ENCODE data around the gene MAP4K5. TPM values are rescaled to one million over a fixed set of nuclear protein-coding genes. Genes with fewer than 3 reads are reported as not detected.

The MAP4K5 gene
- total and polyA plus RNA-seq, 2 experiments from 2014 or later = 98.0 to 166 TPM

GRCh38 chr14:50489851-50490250 is 42.5 kb downstream of the MAP4K5 start:
- no peaks in the 10 kb centered on the region for H3K9me3 ChIP-seq (ENCODE audit: low read depth)
- H3K36me3 ChIP-seq (ENCODE audit: low read depth) = peaks cover 11% of the 10 kb centered on the region; the same call in 1 of the 2 replicates
- H3K27ac ChIP-seq = no peak overlapping the region
- WGBS, 2 experiments (ENCODE audit: low coverage in 1 of 2, low lambda C conversion rate in 2 of 2, missing lambda C conversion rate in 2 of 2) = 93% methylated on average over 3 of the region's 3 CpGs
- TF ChIP-seq EZH2 (IDR thresholded peaks at IDR 0.05; ENCODE audit: insufficient read depth, poor library complexity, severe bottlenecking) (no peak), EZH2phosphoT487 (IDR thresholded peaks at IDR 0.05; ENCODE audit: insufficient read depth, low read depth) (no peak)
- H3K9ac ChIP-seq = no peak overlapping the region
- no peak overlapping the region for H3K4me3 ChIP-seq
- H3K9me2 ChIP-seq (ENCODE audit: insufficient read depth) = no peaks in the 10 kb centered on the region
- in situ Hi-C loops (cut with MboI) = no loop called here
- H3K4me1 ChIP-seq (ENCODE audit: insufficient read depth) = no peaks in the 10 kb centered on the region
- no peak for DNase-seq
- H3F3A ChIP-seq (ENCODE audit: insufficient read depth) = 0 out of 2 replicates have a peak, but pooled peaks cover 3% of the 10 kb centered on the region
- H2AFZ ChIP-seq = no peak overlapping the region
- no peaks in the 10 kb centered on the region for H3K27me3 ChIP-seq (replicated peaks; ENCODE audit: insufficient read depth)
- H3K4me2 ChIP-seq (ENCODE audit: unreplicated experiment) = no peak overlapping the region
- H4K20me1 ChIP-seq (ENCODE audit: insufficient read depth) = no peaks in the 10 kb centered on the region
- H3K79me2 ChIP-seq (ENCODE audit: insufficient read depth) = peaks cover 100% of the 10 kb centered on the region

- H3K27ac ChIP-seq = no peak overlapping the region
- H3K27me3 ChIP-seq (replicated peaks; ENCODE audit: insufficient read depth) = no peaks in the 10 kb centered on the region
- no peaks in the 10 kb centered on the region for H3K4me1 ChIP-seq (ENCODE audit: insufficient read depth)
- H2AFZ ChIP-seq = no peak overlapping the region
- WGBS, 2 experiments (ENCODE audit: low coverage in 1 of 2, low lambda C conversion rate in 2 of 2, missing lambda C conversion rate in 2 of 2) = 96 to 100% methylated on average over 1 of the region's 1 CpG
- H3K36me3 ChIP-seq (ENCODE audit: low read depth) = peaks cover 11% of the 10 kb centered on the region; the same call in 1 of the 2 replicates
- no peak overlapping the region for H3K4me2 ChIP-seq (ENCODE audit: unreplicated experiment)
- H3K79me2 ChIP-seq (ENCODE audit: insufficient read depth) = peaks cover 96% of the 10 kb centered on the region
- no peak overlapping the region for H3K4me3 ChIP-seq
- TF ChIP-seq EZH2 (IDR thresholded peaks at IDR 0.05; ENCODE audit: insufficient read depth, poor library complexity, severe bottlenecking) = no peak
- TF ChIP-seq EZH2phosphoT487 (IDR thresholded peaks at IDR 0.05; ENCODE audit: insufficient read depth, low read depth) = no peak
- H3K9me2 ChIP-seq (ENCODE audit: insufficient read depth) = no peaks in the 10 kb centered on the region
- no peaks in the 10 kb centered on the region for H3F3A ChIP-seq (ENCODE audit: insufficient read depth)
- H3K9me3 ChIP-seq (ENCODE audit: low read depth) = no peaks in the 10 kb centered on the region
- no peak overlapping the region for H3K9ac ChIP-seq
- in situ Hi-C loops (cut with MboI) = no loop called here
- no peaks in the 10 kb centered on the region for H4K20me1 ChIP-seq (ENCODE audit: insufficient read depth)
- no peak for DNase-seq
Measured at GRCh38 chr14:50488521-50488920, 43.8 kb downstream of the MAP4K5 start.

GRCh38 chr14:50479041-50479440 is 53.3 kb downstream of the MAP4K5 start:
- H3K27me3 ChIP-seq (replicated peaks; ENCODE audit: insufficient read depth) = no peaks in the 10 kb centered on the region
- no peak for DNase-seq
- in situ Hi-C loops (cut with MboI) = no loop called here
- H3K27ac ChIP-seq = no peak overlapping the region
- no peak overlapping the region for H3K4me2 ChIP-seq (ENCODE audit: unreplicated experiment)
- peaks cover 60% of the 10 kb centered on the region for H3K79me2 ChIP-seq (ENCODE audit: insufficient read depth)
- H3K36me3 ChIP-seq (ENCODE audit: low read depth) = peaks cover 54% of the 10 kb centered on the region
- TF ChIP-seq EZH2phosphoT487 (IDR thresholded peaks at IDR 0.05; ENCODE audit: insufficient read depth, low read depth) (no peak), EZH2 (IDR thresholded peaks at IDR 0.05; ENCODE audit: insufficient read depth, poor library complexity, severe bottlenecking) (no peak)
- no peak overlapping the region for H3K4me3 ChIP-seq
- no peaks in the 10 kb centered on the region for H3K9me3 ChIP-seq (ENCODE audit: low read depth)
- peaks cover 4% of the 10 kb centered on the region; the same call in 1 of the 2 replicates for H3F3A ChIP-seq (ENCODE audit: insufficient read depth)
- H3K4me1 ChIP-seq (ENCODE audit: insufficient read depth) = no peaks in the 10 kb centered on the region
- H3K9ac ChIP-seq = no peak overlapping the region
- WGBS, 2 experiments (ENCODE audit: low coverage in 1 of 2, low lambda C conversion rate in 2 of 2, missing lambda C conversion rate in 2 of 2) = 92 to 93% methylated on average over 2 of the region's 2 CpGs
- H4K20me1 ChIP-seq (ENCODE audit: insufficient read depth) = no peaks in the 10 kb centered on the region
- H3K9me2 ChIP-seq (ENCODE audit: insufficient read depth) = no peaks in the 10 kb centered on the region
- no peak overlapping the region for H2AFZ ChIP-seq

GRCh38 chr14:50477760-50478159 is 54.6 kb downstream of the MAP4K5 start:
- Histone ChIP-seq H3K9me3 (ENCODE audit: low read depth) (no peaks in the 10 kb centered on the region), H3K27me3 (replicated peaks; ENCODE audit: insufficient read depth) (no peaks in the 10 kb centered on the region), H2AFZ (no peak overlapping the region), H3K9ac (no peak overlapping the region), H3K36me3 (ENCODE audit: low read depth) (peaks cover 61% of the 10 kb centered on the region), H3K4me1 (ENCODE audit: insufficient read depth) (no peaks in the 10 kb centered on the region), H4K20me1 (ENCODE audit: insufficient read depth) (no peaks in the 10 kb centered on the region), H3K4me2 (ENCODE audit: unreplicated experiment) (no peak overlapping the region), H3K27ac (no peak overlapping the region), H3K9me2 (ENCODE audit: insufficient read depth) (no peaks in the 10 kb centered on the region), H3F3A (ENCODE audit: insufficient read depth) (peaks cover 4% of the 10 kb centered on the region; the same call in 1 of the 2 replicates), H3K79me2 (ENCODE audit: insufficient read depth) (peaks cover 50% of the 10 kb centered on the region), H3K4me3 (no peak overlapping the region)
- no peak for DNase-seq
- in situ Hi-C loops (cut with MboI) = no loop called here
- WGBS, 2 experiments (ENCODE audit: low coverage in 1 of 2, low lambda C conversion rate in 2 of 2, missing lambda C conversion rate in 2 of 2) = 97 to 100% methylated on average over 2 of the region's 2 CpGs
- TF ChIP-seq EZH2phosphoT487 (IDR thresholded peaks at IDR 0.05; ENCODE audit: insufficient read depth, low read depth) = no peak
- no peak for TF ChIP-seq EZH2 (IDR thresholded peaks at IDR 0.05; ENCODE audit: insufficient read depth, poor library complexity, severe bottlenecking)

GRCh38 chr14:50476134-50476533 is 56.2 kb downstream of the MAP4K5 start:
- Histone ChIP-seq H3K27me3 (replicated peaks; ENCODE audit: insufficient read depth) (no peaks in the 10 kb centered on the region), H2AFZ (no peak overlapping the region), H3K27ac (no peak overlapping the region), H3K4me3 (no peak overlapping the region), H3K4me2 (ENCODE audit: unreplicated experiment) (no peak overlapping the region), H3K9me2 (ENCODE audit: insufficient read depth) (no peaks in the 10 kb centered on the region), H3K9me3 (ENCODE audit: low read depth) (peaks cover 4% of the 10 kb centered on the region), H3K4me1 (ENCODE audit: insufficient read depth) (no peaks in the 10 kb centered on the region), H3K79me2 (ENCODE audit: insufficient read depth) (peaks cover 41% of the 10 kb centered on the region), H3K36me3 (ENCODE audit: low read depth) (peaks cover 64% of the 10 kb centered on the region), H3K9ac (no peak overlapping the region), H3F3A (ENCODE audit: insufficient read depth) (peaks cover 9% of the 10 kb centered on the region; the same call in 1 of the 2 replicates), H4K20me1 (ENCODE audit: insufficient read depth) (no peaks in the 10 kb centered on the region)
- in situ Hi-C loops (cut with MboI) = no loop called here
- TF ChIP-seq EZH2phosphoT487 (IDR thresholded peaks at IDR 0.05; ENCODE audit: insufficient read depth, low read depth) = no peak
- WGBS, 2 experiments (ENCODE audit: low coverage in 1 of 2, low lambda C conversion rate in 2 of 2, missing lambda C conversion rate in 2 of 2) = 100% methylated on average over 1 of the region's 1 CpG
- DNase-seq = no peak

All from GM23248 (cell line).